Spleen (tissue), 11 donors: ENCODE measurements around the gene MRPL55. TPM values are rescaled to one million over a fixed set of nuclear protein-coding genes. Genes with fewer than 3 reads are reported as not detected.
A peak's percentile ranks its signal among the peaks of the same experiment; 100 is the strongest.

ENCODE experiments used
- DNase-seq: peaks from one replicate; pipeline ENCODE4 v3.0.0-alpha.2; 2020
- H3K27ac ChIP-seq, 8 donors: fragments of 200-600 bp; sonication (generic) in 7 of 8; 1 replicate in 4 of 8; 2 replicates in 4 of 8; pipeline versions ENCODE4 v1.5.0 to v1.8.0; 2016 to 2021; ENCODE audit warnings: inconsistent platforms in 4 of 8, mild to moderate bottlenecking in 4 of 8, moderate library complexity in 1 of 8
- H3K27me3 ChIP-seq, 7 donors: fragments of 200-600 bp; sonication (generic) in 6 of 7; replicated peaks in 1 of 7; 1 replicate in 4 of 7; 2 replicates in 3 of 7; pipeline versions ENCODE4 v1.5.0 to v1.8.0; 2016 to 2021; ENCODE audit warnings: inconsistent platforms in 3 of 7, mild to moderate bottlenecking in 1 of 7
- H3K36me3 ChIP-seq, 6 donors: fragments of 200-600 bp; sonication (generic) in 5 of 6; 1 replicate in 4 of 6; 2 replicates in 2 of 6; pipeline versions ENCODE4 v1.5.0 to v1.8.0; 2016 to 2021; ENCODE audit warnings: inconsistent platforms in 2 of 6
- H3K4me1 ChIP-seq, 6 donors: fragments of 200-600 bp; sonication (generic) in 5 of 6; 1 replicate in 3 of 6; 2 replicates in 3 of 6; pipeline versions ENCODE4 v1.5.0 to v1.8.0; 2016 to 2021; ENCODE audit warnings: inconsistent platforms in 3 of 6
- H3K4me3 ChIP-seq, 8 donors: fragments of 200-600 bp; sonication (generic) in 7 of 8; 1 replicate in 4 of 8; 2 replicates in 4 of 8; pipeline versions ENCODE4 v1.5.0 to v1.8.0; 2016 to 2021; ENCODE audit warnings: inconsistent platforms in 4 of 8, mild to moderate bottlenecking in 4 of 8, moderate library complexity in 2 of 8
- H3K9me3 ChIP-seq, 8 donors: fragments of 200-600 bp; sonication (generic) in 7 of 8; 1 replicate in 4 of 8; 2 replicates in 4 of 8; pipeline versions ENCODE4 v1.5.0 to v1.8.0; 2016 to 2021; ENCODE audit warnings: inconsistent platforms in 4 of 8
- CTCF ChIP-seq, 11 experiments: fragments of 200-600 bp in 7 of 11; fragments of 450-650 bp in 4 of 11; sonication (generic) in 4 of 11; IDR thresholded peaks in 8 of 11; conservative IDR thresholded peaks in 3 of 11; 1 replicate in 7 of 11; 2 replicates in 4 of 11; pipeline versions ENCODE4 v1.4.0 to v1.8.0; 2016 to 2021; ENCODE audit warnings: antibody characterized with exemption in 11 of 11, inconsistent platforms in 4 of 11, mild to moderate bottlenecking in 1 of 11
- POLR2A ChIP-seq, 3 donors: fragments of 450-650 bp; IDR thresholded peaks; one replicate each; pipeline ENCODE4 v1.5.1; 2017; ENCODE audit warnings: antibody characterized with exemption in 3 of 3, mild to moderate bottlenecking in 1 of 3
- POLR2AphosphoS5 ChIP-seq, 3 donors: sonication (generic); formaldehyde crosslinking; IDR thresholded peaks; one replicate each; pipeline ENCODE4 v1.5.1; 2017; ENCODE audit warnings: antibody characterized with exemption in 3 of 3
- WGBS, 5 donors: extraction: QIAGEN DNeasy Blood & Tissue Kit in 3 of 5; methylation state at CpG; one replicate each; pipeline versions ENCODE4 v1.1.5 to v1.1.7; 2013 to 2018; 5-methylcytosine and 5-hydroxymethylcytosine counted together
- intact Hi-C: fragments of 100-400 bp; cut with DNase I; formaldehyde crosslinking; loops from one replicate; pipeline ENCODE4 v1.15.0; 2023; ENCODE audit warnings: low total_unique reads
- polyA plus RNA-seq, 3 donors: library from polyadenylated mRNA; stranded (reverse); fragments of 200-250 nt; gene quantifications; one replicate each; pipeline ENCODE4 v1.2.1, GENCODE V29; 2013
- total RNA-seq, 7 donors: library from RNA; depleted of rRNA in 3 of 7; stranded (reverse); fragments of >200 nt in 3 of 7; fragmentation: NEBNext Ultra II Directional in 4 of 7; extraction: Animal tissue kit (Norgen Biotek cat#: 25700) in 4 of 7; gene quantifications; one replicate each; pipeline versions ENCODE4 v1.1.0 to v1.2.1, GENCODE V29; 2016 to 2021
- donor health status: healthy with polysubstance abuse.
- donor health status: DM: no; HTN: no; CAD: no; lungs with moderate emphysema.
- donor health status: DM: no; HTN: no; CAD: no.
- donor health status: Bipolar disorder and iron deficiency.
- donor health status: healthy.
- donor health status: DM: no; HTN: no; CAD: no.
- donor health status: DM: yes; HTN: yes; CAD: no.

MRPL55 gene
- total and polyA plus RNA-seq, 10 donors: 32.3 to 114 (median 72.1) TPM

- no peaks in the 10 kb centered on the region for H3K36me3 ChIP-seq
- H3K9me3 ChIP-seq: peaks cover 0 to 16% (median 9%) of the 10 kb centered on the region in 8 donors
- H3K27ac ChIP-seq: peak overlapping the region in 1 of 8 donors; percentile 0
- no peak overlapping the region for H3K4me3 ChIP-seq
- H3K4me1 ChIP-seq: no peaks in the 10 kb centered on the region
- WGBS, 5 donors: 43 to 49% (median 47%) methylated on average over 5 of the region's 5 CpGs
- intact Hi-C loops: loop anchor here (10.0 kb wide), 1 partner anchor 154 kb away; no protein-coding TSS in a partner anchor
- H3K27me3 ChIP-seq: no peaks in the 10 kb centered on the region
- DNase-seq: no peak
- TF ChIP-seq POLR2AphosphoS5 (IDR thresholded peaks at IDR 0.05) (no peak), CTCF (IDR thresholded peaks at IDR 0.05 in 8 of 11, conservative IDR thresholded peaks at IDR 0.05 in 3 of 11) (no peak), POLR2A (IDR thresholded peaks at IDR 0.05) (no peak)
Observed at GRCh38 chr1:228120857-228121489, 11.9 kb upstream of the MRPL55 start.

GRCh38 chr1:228120351-228120750, 11.3 kb upstream of the MRPL55 start:
- WGBS, 5 donors: 70 to 86% (median 82%) methylated on average over 1 of the region's 1 CpG
- H3K27me3 ChIP-seq: no peaks in the 10 kb centered on the region
- H3K36me3 ChIP-seq: no peaks in the 10 kb centered on the region
- peaks cover 0 to 16% (median 9%) of the 10 kb centered on the region in 8 donors for H3K9me3 ChIP-seq
- intact Hi-C loops: loop anchor here (10.0 kb wide), 1 partner anchor 154 kb away; no protein-coding TSS in a partner anchor
- no peaks in the 10 kb centered on the region for H3K4me1 ChIP-seq
- TF ChIP-seq CTCF (IDR thresholded peaks at IDR 0.05 in 8 of 11, conservative IDR thresholded peaks at IDR 0.05 in 3 of 11) (no peak), POLR2A (IDR thresholded peaks at IDR 0.05) (no peak), POLR2AphosphoS5 (IDR thresholded peaks at IDR 0.05) (no peak)
- no peak for DNase-seq
- H3K27ac ChIP-seq: no peak overlapping the region
- no peak overlapping the region for H3K4me3 ChIP-seq

- Histone ChIP-seq H3K4me3 (no peak overlapping the region), H3K36me3 (no peaks in the 10 kb centered on the region), H3K27me3 (no peaks in the 10 kb centered on the region), H3K27ac (no peak overlapping the region), H3K9me3 (peaks cover 0 to 16% (median 9%) of the 10 kb centered on the region in 8 donors), H3K4me1 (no peaks in the 10 kb centered on the region)
- intact Hi-C loops: no loop called here
- no peak for TF ChIP-seq POLR2AphosphoS5 (IDR thresholded peaks at IDR 0.05)
- TF ChIP-seq CTCF (IDR thresholded peaks at IDR 0.05 in 8 of 11, conservative IDR thresholded peaks at IDR 0.05 in 3 of 11): no peak
- TF ChIP-seq POLR2A (IDR thresholded peaks at IDR 0.05): no peak
- 66 to 88% (median 81%) methylated on average over 2 of the region's 2 CpGs for WGBS, 5 donors
- DNase-seq: no peak
Observed at GRCh38 chr1:228118040-228118439, 8.9 kb upstream of the MRPL55 start.

GRCh38 chr1:228117335-228117734, 8.2 kb upstream of the MRPL55 start:
- 94 to 98% (median 97%) methylated on average over 4 of the region's 4 CpGs for WGBS, 5 donors

More at GRCh38 chr1:228117335-228117734, 8.2 kb upstream of the MRPL55 start:
- intact Hi-C loops: no loop called here
- H3K9me3 ChIP-seq: peaks cover 0 to 16% (median 9%) of the 10 kb centered on the region in 8 donors
- H3K27ac ChIP-seq: no peak overlapping the region
- H3K27me3 ChIP-seq: no peaks in the 10 kb centered on the region
- TF ChIP-seq POLR2AphosphoS5 (IDR thresholded peaks at IDR 0.05): no peak
- no peak for TF ChIP-seq POLR2A (IDR thresholded peaks at IDR 0.05)
- no peaks in the 10 kb centered on the region for H3K36me3 ChIP-seq
- H3K4me3 ChIP-seq: no peak overlapping the region
- DNase-seq: no peak
- no peaks in the 10 kb centered on the region for H3K4me1 ChIP-seq
